Stimulated activated CD8-positive, alpha-beta memory T cell treated with anti-CD3 and anti-CD28 coated beads, Interleukin-15, amount 100 ng/mL, for 24 hours (primary cell): ENCODE data around the gene RIPOR2.
"Not testable (repeated sequence)": the region's sequence is repeated elsewhere in the genome, so short reads cannot be mapped to it uniquely, and the experiment has no call there.

Experiments used
- DNase-seq: peaks from one replicate; pipeline ENCODE4 v3.0.0-alpha.2; 2020; ENCODE audit warnings: low read depth

Gene RIPOR2

GRCh38 chr6:24925661-24926060 is 10.1 kb downstream of the RIPOR2 start:
- DNase-seq, result no peak

DNA sequence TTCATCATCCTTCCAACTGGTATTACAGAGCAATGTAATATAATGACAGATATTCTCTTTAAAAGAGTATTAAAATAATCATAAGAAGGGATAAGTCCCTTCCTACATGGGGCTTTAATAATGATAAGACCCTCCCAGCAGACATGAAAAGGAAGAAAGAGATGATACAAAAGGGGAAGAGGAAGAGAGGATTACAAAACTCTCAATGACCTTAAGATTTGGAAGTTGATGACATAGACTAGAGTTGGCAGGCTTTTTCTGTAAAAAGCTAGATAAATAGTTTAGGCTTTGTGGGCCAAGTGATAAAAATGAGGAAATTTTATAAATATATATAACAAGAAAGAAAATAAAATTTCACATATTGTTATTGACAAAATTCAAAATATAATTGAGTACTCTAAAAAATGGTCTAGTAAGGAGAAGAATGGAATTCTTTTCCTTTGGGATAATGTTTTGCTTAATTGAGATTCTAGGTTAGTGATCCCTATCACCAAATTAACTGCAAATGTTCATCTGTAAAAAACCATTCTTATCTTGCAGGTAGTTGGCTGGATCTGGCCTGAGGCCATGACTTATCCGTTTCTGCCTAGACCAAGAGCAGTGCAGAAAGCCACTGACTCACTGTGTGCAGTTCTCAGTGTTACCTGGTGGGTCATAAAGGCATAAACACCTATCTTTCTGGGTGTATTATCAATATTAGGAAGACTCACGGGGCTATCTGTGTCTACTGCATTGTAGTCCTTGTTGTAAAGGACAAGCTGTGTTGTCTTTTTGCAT is 11.0 kb downstream of the RIPOR2 start:
- no peak for DNase-seq

DNA sequence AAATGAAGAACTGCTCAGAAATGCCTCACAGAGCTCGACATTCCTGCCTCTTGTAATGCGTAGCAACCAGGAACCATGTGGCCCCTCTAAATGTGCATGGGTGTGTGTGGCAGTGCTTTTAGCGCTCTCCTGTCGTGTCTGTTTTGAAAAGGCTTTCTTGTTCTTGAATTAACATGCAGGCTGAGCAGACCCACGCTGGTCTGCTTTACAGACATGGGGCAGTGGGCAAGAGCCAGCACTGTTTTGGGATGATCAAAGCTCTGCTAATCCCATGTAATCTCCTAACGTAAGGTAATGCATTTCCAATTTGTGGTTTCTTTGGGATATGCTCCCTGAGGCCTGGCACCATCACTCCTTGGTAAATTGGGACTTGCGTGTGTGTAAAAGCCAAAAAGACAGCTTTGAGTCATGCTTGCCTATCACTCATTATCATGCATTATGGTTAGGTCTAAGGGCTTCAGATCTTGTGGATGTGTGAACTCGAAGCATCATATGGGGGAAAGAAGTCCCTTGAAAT is 11.8 kb downstream of the RIPOR2 start:
- DNase-seq, result no peak

- no peak for DNase-seq
Observed at GRCh38 chr6:24922814-24923213, 12.9 kb downstream of the RIPOR2 start.

DNA sequence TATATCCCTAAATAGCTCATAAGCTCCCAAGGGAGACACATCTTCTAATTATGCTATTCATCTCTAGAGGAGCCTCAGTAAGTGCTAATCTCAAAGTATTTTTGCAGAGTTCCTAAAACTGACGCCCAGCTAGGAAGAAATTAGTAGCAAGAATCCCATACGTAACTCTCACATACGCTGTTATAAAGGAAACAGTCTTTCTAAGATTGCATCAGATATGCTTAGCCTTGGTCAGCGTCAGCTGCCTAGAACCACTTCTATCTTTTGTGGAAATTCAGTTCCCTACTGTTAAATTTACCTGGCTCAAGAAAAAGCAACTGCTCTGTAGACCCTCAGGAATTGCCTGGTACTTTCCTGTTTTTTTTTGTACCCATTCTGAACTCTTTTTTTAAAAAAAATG is 13.6 kb downstream of the RIPOR2 start:
- DNase-seq, result no peak

- DNase-seq, result no peak
Observed at GRCh38 chr6:24920136-24920535, 15.6 kb downstream of the RIPOR2 start.

DNA sequence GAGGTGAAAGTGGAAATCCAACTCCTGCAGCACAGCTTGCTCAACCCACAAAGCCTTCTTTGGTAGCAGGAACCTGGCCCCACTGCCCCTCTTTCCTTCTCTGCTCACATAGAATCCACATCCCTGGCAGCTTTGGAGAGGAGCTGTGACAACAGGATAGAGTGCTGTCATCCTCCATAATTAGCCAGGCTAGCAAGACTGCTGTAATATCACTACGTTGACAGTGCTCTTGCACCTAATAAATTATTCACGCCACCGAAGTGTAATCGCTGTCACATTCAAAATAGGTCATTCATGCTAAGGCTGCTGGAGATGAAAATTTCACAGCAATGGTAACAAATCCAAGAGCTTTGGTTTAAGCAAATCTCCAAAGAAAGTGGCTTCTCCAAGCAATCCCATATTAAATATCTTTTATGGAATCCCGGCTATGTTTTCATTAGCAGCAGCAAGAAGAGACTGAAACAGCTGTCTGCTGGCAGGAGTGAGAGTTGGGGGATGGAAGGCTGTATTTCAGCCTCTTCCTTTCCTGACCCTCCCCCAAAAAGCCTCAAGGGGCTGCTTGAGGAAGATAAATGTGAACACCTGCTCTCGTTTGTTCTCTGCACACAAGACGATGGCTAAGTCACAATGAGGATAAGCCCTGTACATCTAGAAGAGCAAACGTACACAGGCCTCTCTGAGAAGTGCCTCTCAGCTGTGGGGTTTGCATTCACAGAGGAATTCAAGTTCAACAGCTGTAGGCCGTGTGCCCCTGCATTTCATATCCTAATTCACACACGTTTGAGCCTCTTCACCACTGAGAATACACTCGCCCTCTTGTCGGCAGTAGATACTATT is 16.5 kb downstream of the RIPOR2 start:
- DNase-seq, result no peak

GRCh38 chr6:24918641-24919055 is 17.1 kb downstream of the RIPOR2 start:
- no peak for DNase-seq

DNA sequence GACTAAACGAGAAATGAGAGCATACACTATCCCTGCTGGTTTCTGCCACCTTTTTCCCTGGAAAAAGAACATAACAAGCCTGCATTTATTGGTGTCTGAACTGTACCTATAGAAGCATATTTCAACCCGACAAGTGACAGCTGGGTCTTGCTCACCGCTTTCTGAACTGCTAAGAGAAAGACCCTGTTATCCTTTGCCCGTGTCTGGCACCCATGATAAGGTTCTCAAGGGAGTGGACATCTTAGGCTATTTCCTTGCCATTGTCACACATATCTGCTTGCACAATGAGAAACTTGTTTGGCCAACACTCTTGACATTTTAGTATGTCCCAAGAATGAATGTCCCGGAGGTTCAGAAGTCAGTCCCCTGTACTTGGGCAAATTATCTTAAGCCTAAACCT is 19.3 kb downstream of the RIPOR2 start:
- DNase-seq, result no peak

DNA sequence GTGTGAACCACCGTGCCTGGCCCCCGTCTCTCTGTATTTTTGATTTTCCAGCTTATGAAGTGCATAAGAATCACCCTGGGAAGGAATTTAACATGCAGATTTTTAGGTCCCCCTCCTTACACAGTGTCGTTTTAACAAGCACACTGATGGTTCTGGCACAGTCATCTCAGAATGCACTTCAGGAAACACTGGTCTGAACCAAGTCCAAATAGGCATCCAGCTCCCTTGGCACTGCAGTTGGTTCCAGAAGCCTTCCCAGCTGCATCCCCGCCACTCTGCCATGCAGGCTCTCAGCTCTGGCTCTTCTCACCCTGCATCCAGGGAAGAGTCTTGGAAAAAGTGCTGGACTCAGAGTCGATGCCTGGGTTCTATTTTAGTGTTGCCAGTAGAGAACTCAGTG is 20.1 kb downstream of the RIPOR2 start:
- DNase-seq, result no peak

DNA sequence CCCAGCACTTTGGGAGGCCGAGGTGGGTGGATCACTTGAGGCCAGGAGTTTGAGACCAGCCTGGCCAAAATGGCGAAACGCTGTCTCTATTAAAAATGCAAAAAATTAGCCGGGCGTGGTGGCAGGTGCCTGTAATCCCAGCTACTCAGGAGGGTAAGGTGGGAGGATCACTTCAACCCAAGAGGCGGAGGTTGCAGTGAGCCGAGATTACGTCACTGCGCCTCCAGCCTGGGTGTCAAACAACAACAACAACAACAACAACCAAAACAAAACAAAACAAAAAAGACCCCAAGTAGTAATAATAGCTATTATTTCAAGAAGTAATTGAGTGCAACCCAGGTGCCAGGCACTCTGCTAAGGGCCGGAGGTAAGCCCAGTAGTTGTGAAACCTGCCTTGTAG is 21.7 kb downstream of the RIPOR2 start:
- not testable (repeated sequence) for DNase-seq

DNA sequence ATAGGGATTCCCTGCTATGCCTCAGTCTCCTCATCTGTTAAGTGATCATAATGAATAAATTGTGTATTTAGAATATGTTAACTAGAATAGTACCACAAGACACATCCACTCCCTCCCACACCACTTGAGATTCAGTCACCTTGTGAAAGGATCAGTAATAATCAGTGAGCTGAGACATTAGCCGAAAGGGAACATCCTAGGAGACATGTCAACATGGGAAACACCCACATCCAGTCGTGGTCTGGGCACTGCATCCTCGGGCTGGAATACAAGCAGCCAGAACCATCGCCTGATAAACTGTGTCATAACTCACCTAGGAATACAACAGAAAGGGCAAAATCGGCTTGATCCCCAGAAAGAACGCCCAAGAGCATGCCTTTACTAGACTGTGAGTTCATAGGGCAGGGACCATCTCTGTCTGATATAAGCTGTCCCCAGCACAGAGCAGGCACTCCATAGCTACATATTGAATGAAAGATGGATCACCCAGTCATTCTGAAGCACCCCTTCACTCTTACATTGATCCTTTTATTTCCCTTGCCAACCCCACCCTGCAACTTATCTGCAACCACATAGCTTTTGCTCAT is 23.9 kb downstream of the RIPOR2 start:
- no peak for DNase-seq

GRCh38 chr6:24910961-24911725 is 24.6 kb downstream of the RIPOR2 start:
- DNase-seq, result no peak

GRCh38 chr6:24910331-24910960 is 25.3 kb downstream of the RIPOR2 start:
- DNase-seq, result no peak

DNA sequence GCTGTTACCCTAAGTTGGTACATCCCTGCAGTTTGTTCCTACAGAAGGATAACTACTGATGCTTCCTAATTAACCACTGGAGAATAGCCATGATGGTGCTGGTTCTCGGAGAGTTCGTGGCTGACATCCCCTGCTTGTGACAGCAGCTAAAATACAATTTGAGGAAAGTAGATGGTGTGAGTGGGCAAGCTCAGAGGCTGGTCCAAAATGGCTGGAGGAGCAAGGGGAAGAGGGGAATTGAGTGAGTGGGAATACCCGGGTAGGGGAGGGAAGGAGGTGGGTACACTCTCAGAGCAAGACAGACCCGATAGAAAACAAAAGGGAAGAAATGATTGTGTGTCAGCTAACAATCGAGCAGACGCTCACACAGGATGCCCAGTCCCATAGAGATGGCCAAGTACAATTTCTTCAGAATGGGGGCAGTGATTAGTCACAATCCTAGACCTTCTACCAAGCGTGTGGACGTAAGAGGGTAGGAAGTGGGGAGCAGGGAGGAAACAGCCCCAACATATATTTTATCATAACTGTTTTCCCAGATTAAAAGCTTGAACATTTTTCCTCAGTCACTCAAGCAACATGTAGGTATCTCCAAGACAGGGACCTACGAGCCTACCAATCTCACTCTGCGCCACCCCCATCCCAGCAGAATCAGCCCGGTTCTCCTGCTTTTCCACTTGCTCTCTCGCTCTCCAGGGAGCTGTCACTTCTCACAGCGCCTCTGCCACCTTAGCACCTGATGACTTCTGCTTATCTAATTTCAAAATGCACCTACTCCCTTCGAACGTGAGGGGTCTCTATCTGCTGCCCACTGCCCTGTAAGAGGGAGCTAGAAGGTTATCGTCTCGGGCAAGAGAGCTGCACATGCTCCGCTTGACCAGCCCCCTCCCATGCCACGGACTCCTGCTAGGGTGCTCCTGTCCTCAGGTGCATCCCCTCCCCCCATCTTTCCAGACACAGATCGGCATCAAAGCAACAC is 26.2 kb downstream of the RIPOR2 start:
- DNase-seq, result no peak

GRCh38 chr6:24908650-24909035 is 27.1 kb downstream of the RIPOR2 start:
- no peak for DNase-seq

DNA sequence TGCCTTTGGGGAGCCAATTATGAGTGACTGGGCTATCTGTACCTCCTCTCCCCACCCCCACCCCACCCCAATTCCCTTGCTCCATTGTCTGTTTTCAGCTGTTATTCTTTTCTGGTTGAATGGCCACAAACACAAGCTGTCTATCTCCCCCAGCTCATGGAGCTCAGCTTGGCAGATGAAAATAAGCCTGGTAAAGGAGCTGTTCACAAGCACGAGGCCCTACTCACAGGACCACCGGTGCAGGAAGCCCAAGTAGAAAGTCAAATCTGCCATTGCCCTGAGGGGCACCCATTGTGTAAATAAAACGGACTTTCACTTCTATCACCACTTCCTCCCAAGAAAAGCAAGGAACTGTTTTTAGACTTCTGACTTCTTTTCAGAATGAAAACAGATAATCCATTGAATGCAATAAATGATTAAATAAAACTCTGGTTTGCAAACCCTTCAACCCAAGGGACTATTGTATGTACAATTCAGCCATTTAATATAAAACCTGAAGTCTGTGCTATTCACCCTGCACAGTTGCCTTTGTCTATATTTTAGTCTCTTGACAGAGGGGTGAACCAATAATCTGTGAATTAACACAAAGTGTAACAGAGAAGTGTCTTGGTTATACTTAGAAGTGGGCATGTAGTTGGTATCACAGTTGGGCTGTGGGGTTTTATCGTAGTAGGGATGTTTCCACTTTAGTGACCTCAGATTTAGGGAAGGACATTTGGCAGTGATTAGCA is 27.7 kb downstream of the RIPOR2 start:
- DNase-seq, result no peak

GRCh38 chr6:24906314-24906713 is 29.4 kb downstream of the RIPOR2 start:
- DNase-seq, result no peak

- DNase-seq, result no peak
Observed at GRCh38 chr6:24905483-24905882, 30.3 kb downstream of the RIPOR2 start.

- no peak for DNase-seq
Observed at GRCh38 chr6:24903681-24904080, 32.1 kb downstream of the RIPOR2 start.
